AG08395 (cell line): Measurements from ENCODE around the gene MFAP2.
"Not testable (repeated sequence)": the region's sequence is repeated elsewhere in the genome, so short reads cannot be mapped to it uniquely, and the experiment has no call there.

Experiments used
- DNase-seq: peaks from one replicate; pipeline ENCODE4 v3.0.0; 2012; ENCODE audit warnings: mixed read lengths, low spot score

MFAP2 gene

GRCh38 chr1:16929146-16930041 lies 51.0 kb downstream of the MFAP2 start:
- not testable (repeated sequence) for DNase-seq

- no peak for DNase-seq
Measured at GRCh38 chr1:16927711-16928485, 52.5 kb downstream of the MFAP2 start.

DNA sequence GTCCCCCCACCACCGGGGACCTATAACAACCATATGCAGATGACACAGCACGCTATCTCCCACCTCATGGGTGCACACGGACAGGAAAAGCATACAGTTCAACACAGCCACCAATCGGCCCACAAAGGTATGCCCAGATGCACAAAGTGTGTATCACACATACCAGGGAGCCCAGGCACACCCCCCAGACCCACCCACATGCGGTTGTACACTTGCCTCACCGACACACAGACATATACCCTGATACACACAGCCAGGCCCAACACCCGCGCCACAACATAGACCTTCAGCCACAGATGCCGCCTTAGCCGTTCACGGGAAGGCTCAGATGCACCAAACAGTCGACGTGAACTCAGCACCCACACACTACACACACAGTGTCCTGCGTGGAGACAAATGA lies 53.2 kb downstream of the MFAP2 start:
- DNase-seq, result no peak

GRCh38 chr1:16926491-16927073 lies 53.8 kb downstream of the MFAP2 start:
- no peak for DNase-seq

GRCh38 chr1:16925635-16926490 lies 54.6 kb downstream of the MFAP2 start:
- no peak for DNase-seq

- DNase-seq, result no peak
Measured at GRCh38 chr1:16924919-16925477, 55.4 kb downstream of the MFAP2 start.
